Measurements from ENCODE around the gene COL20A1. TPM values are rescaled to one million over a fixed set of nuclear protein-coding genes. Genes with fewer than 3 reads are reported as not detected.

Gene COL20A1
- total and polyA plus RNA-seq, 7 donors, result 0.07 TPM; not detected in 6

DNA sequence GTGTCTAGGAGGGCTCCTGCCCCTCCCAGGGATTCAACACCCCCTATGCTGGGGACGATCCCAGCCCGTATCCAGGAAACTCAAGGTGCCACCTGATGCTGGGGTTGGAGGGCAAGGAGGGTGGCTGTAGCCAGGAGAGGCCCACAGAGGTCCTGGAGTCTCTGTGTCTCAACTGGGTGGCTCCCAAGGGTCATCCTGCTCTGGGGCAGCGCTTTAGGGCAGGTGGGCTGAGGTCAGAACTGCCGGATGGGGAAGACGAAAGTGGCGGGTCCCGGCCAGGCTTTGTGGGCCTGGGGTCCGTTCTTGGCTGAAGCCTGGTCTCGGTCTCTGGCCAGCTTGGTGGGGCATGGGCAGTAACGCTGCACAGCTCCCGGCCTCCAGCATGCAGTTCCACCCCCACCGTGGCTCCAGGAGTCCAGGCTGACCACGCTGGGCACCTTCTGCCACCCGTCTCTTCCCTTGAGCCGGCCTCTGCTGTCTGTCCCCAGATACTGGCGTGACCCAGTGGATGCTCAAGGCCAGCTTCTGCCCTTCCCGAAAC is 2.8 kb upstream of the COL20A1 start:
- Histone ChIP-seq H3K27ac (no peak overlapping the region), H3K9me3 (no peaks in the 10 kb centered on the region), H3K27me3 (peaks cover 0 to 27% (median 21%) of the 10 kb centered on the region in 3 donors), H3K36me3 (peaks cover 0 to 44% (median 23%) of the 10 kb centered on the region in 4 donors), H3K4me3 (no peak overlapping the region), H3K4me1 (peaks cover 0 to 7% (median 4%) of the 10 kb centered on the region in 4 donors)
- intact Hi-C loops (cut with DNase I), result no loop called here
- DNase-seq, result no peak
- TF ChIP-seq POLR2AphosphoS5 (IDR thresholded peaks at IDR 0.05), result no peak
- WGBS, 2 donors, result 87 to 92% methylated on average over 17 of the region's 17 CpGs

DNA sequence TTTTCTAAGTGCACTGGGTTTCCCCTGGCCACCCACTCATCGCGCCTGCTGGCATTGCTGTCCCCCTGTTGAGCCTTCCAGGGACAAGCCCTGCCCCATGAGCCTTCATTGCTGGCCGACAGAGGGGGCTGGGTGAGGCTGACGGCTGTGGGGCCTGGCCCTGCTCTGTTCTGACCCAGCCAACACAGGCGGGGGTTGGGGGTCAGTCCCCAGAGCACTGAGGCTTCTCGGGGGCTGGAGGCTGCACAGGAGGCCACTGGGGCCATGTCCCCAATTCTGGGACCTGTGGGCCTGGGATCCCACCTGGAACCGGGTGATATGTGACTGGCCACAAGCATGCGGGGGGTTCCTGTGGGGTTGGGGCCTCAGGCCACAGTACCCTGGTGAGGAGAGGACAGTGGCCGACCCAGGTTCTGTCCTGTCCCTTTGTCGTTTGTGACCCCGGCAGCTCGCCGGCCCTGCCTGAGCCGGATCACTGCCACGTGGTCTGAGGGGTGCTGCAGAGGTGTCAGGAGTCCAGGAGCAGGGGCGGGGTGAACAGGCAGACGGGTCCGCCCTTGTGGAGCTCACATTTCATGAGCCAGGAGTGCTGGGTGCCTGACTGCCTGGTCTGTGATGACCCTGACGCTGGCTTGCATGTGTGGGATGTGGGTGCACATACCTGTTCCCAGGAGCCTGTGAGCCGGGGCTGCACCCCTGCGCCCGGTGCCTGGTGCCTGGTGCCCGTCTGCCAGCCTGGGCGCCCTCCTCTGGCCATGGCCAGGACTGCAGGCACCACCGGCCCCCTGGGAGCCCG is 2.1 kb upstream of the COL20A1 start:
- Histone ChIP-seq H3K36me3 (peaks cover 0 to 38% (median 18%) of the 10 kb centered on the region in 4 donors), H3K9me3 (no peaks in the 10 kb centered on the region), H3K27ac (no peak overlapping the region), H3K4me3 (no peak overlapping the region), H3K4me1 (peaks cover 0 to 7% (median 4%) of the 10 kb centered on the region in 4 donors), H3K27me3 (peaks cover 0 to 34% (median 23%) of the 10 kb centered on the region in 3 donors)
- intact Hi-C loops (cut with DNase I), result no loop called here
- WGBS, 2 donors, result 25 to 43% methylated on average over 26 of the region's 26 CpGs
- DNase-seq, result no peak
- TF ChIP-seq, protein P1, sequence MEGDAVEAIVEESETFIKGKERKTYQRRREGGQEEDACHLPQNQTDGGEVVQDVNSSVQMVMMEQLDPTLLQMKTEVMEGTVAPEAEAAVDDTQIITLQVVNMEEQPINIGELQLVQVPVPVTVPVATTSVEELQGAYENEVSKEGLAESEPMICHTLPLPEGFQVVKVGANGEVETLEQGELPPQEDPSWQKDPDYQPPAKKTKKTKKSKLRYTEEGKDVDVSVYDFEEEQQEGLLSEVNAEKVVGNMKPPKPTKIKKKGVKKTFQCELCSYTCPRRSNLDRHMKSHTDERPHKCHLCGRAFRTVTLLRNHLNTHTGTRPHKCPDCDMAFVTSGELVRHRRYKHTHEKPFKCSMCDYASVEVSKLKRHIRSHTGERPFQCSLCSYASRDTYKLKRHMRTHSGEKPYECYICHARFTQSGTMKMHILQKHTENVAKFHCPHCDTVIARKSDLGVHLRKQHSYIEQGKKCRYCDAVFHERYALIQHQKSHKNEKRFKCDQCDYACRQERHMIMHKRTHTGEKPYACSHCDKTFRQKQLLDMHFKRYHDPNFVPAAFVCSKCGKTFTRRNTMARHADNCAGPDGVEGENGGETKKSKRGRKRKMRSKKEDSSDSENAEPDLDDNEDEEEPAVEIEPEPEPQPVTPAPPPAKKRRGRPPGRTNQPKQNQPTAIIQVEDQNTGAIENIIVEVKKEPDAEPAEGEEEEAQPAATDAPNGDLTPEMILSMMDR (IDR thresholded peaks at IDR 0.05), result peak in 3 of 4 experiments; percentile 45 to 59 (median 48)
- no peak for TF ChIP-seq POLR2AphosphoS5 (IDR thresholded peaks at IDR 0.05)
- no peak for TF ChIP-seq EP300 (IDR thresholded peaks at IDR 0.05)

DNA sequence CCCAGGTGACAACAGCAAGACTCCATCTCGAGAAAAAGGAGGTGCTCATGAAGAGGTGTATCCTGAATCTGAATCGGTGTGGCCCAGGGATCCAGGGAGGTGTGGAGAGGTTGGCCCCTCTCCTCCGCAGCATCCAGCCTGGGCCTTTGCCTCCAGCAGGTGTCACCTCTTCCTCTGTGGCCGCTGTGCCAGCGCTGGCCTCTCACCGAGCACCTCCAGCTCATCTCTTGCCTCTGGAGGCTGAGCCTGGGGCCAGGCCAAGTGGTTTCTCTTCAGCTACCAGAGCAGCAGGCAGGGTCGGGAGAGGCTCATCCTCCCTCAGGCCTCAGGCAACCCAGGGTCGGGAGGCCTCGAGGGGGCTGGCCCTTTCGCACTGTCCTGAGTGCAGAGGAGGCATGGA is 1.2 kb upstream of the COL20A1 start:
- H3K36me3 ChIP-seq, result peaks cover 0 to 28% (median 12%) of the 10 kb centered on the region in 4 donors
- peaks cover 0 to 7% (median 4%) of the 10 kb centered on the region in 4 donors for H3K4me1 ChIP-seq
- no peaks in the 10 kb centered on the region for H3K9me3 ChIP-seq
- WGBS, 2 donors, result 68 to 83% methylated on average over 10 of the region's 10 CpGs
- no peak overlapping the region for H3K27ac ChIP-seq
- TF ChIP-seq, protein P1 (IDR thresholded peaks at IDR 0.05), result no peak
- TF ChIP-seq POLR2AphosphoS5 (IDR thresholded peaks at IDR 0.05) (peak in 1 of 4 donors; percentile 7), EP300 (IDR thresholded peaks at IDR 0.05) (no peak), POLR2A (IDR thresholded peaks at IDR 0.05) (no peak)
- DNase-seq, result no peak
- H3K27me3 ChIP-seq, result peaks cover 8 to 43% (median 32%) of the 10 kb centered on the region in 3 donors
- no peak overlapping the region for H3K4me3 ChIP-seq
- intact Hi-C loops (cut with DNase I), result no loop called here

DNA sequence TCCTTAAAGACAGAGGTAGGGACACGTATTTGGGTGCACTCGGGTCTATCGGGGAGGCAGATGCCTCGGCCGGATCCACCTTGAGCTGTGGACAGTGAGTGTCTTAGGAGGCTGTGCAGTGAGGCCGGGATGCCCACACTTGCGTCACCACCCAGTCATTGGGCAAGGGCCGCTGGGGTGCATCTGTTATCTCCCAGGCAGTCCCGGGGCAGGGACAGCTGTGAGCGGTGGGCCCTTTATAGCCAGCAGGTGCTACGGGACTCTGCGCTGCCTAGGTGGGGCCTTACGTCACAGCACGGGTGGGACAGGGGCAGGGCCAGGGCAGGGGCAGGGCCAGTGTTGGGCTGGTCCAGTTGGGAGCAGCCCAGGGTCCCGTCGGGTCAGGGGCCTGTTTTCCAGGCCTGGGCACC is 689 bp upstream of the COL20A1 start:
- no peak for TF ChIP-seq POLR2A (IDR thresholded peaks at IDR 0.05)
- TF ChIP-seq POLR2AphosphoS5 (IDR thresholded peaks at IDR 0.05), result no peak
- TF ChIP-seq, protein P1 (IDR thresholded peaks at IDR 0.05), result no peak
- peaks cover 13 to 48% (median 37%) of the 10 kb centered on the region in 3 donors for H3K27me3 ChIP-seq

DNA sequence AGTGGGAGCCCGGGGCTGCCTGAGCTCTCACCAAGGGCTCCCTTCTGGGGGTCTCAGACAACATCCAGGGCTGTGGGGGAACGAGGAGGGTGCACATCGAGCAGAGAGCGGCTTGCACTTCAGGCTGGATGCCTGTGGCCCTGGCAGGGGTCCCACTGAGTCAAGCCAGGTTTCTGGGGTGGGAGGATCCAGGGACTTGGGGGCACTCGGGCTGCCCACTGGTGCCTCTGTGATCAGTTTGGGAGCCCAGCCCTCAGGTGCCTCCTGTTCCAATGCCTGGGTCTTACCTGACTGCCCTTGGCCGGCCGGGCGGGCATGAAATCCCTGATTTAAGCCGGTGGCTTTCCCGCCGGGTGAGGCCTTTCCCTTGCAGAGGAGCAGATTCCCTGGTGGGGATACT is 470 bp downstream of the COL20A1 start:
- H3K4me3 ChIP-seq, result no peak overlapping the region
- H3K4me1 ChIP-seq, result peaks cover 0 to 7% (median 4%) of the 10 kb centered on the region in 4 donors
- intact Hi-C loops (cut with DNase I), result no loop called here
- H3K27ac ChIP-seq, result no peak overlapping the region
- 67 to 70% methylated on average over 11 of the region's 11 CpGs for WGBS, 2 donors
- H3K27me3 ChIP-seq, result peaks cover 21 to 60% (median 49%) of the 10 kb centered on the region in 3 donors
- TF ChIP-seq, protein P1 (IDR thresholded peaks at IDR 0.05), result no peak
- TF ChIP-seq POLR2A (IDR thresholded peaks at IDR 0.05) (no peak), POLR2AphosphoS5 (IDR thresholded peaks at IDR 0.05) (no peak), EP300 (IDR thresholded peaks at IDR 0.05) (no peak)
- no peak for DNase-seq
- H3K36me3 ChIP-seq, result peaks cover 0 to 12% (median 3%) of the 10 kb centered on the region in 4 donors
- H3K9me3 ChIP-seq, result no peaks in the 10 kb centered on the region

More for the DNA sequence above, 689 bp upstream of the COL20A1 start:
- no peaks in the 10 kb centered on the region for H3K9me3 ChIP-seq
- no peak overlapping the region for H3K27ac ChIP-seq
- peaks cover 0 to 24% (median 10%) of the 10 kb centered on the region in 4 donors for H3K36me3 ChIP-seq
- intact Hi-C loops (cut with DNase I), result no loop called here
- no peak for DNase-seq
- peaks cover 0 to 7% (median 4%) of the 10 kb centered on the region in 4 donors for H3K4me1 ChIP-seq
- WGBS, 2 donors, result 31 to 73% methylated on average over 16 of the region's 16 CpGs
- no peak overlapping the region for H3K4me3 ChIP-seq

Measured in sigmoid colon (tissue), 7 donors.